ENCODE data around the gene MGLL.
A peak's percentile ranks its signal among the peaks of the same experiment; 100 is the strongest.
"Not testable (repeated sequence)": the region's sequence is repeated elsewhere in the genome, so short reads cannot be mapped to it uniquely, and the experiment has no call there.

Gene MGLL

DNA sequence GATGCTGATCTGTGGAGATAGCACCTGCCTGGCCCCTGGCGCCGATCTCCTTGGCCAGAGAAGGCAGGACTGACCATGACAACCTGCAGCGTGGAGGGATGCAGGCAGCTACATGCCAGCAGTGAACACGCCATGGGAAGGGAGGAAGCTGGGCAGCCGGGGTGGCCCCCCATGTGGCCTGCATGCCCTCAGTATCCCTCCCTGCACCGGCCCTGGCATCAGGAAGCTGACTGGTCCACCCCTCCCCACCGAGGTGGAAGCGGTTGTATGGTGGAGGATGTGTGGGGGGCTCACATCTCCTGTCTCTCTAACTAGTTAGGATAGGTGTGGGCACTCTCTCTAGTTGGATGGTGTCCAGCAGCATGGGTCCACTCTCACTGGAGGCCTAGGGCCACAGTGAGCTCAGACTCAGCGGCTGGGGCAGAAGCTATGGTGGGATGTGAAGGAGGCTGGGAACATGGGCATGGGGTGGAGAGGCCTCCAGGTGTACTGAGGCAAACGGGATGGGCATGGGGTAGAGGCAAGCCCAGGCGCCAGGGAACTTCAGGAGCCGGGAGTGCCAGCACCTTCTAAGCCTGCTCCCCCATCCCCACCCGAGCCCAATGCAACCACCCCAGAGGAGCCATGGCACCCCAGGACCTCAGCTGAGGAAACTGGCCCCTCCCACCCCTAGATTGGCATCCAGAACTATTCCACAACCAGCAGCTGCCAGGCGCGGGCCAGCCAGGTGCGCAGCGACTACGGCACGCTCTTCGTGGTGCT lies 151.4 kb downstream of the MGLL start:
- no peak for DNase-seq

DNA sequence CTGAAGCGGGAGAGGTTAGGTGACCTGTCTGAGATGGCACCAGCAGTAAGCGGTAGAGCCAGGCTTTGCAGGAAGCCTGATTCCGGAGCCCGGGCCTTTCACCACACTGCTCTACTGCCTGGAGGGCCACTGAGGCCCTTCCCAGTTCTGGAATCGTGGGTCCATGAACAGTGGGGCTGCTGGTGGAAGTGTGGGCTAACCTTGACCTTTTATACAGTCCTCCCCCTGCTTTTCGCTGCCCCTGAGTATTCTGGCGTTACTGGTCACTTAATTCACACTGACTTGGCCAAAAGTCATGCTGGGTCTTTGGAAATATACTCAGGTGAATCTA lies 152.1 kb downstream of the MGLL start:
- DNase-seq, result no peak

DNA sequence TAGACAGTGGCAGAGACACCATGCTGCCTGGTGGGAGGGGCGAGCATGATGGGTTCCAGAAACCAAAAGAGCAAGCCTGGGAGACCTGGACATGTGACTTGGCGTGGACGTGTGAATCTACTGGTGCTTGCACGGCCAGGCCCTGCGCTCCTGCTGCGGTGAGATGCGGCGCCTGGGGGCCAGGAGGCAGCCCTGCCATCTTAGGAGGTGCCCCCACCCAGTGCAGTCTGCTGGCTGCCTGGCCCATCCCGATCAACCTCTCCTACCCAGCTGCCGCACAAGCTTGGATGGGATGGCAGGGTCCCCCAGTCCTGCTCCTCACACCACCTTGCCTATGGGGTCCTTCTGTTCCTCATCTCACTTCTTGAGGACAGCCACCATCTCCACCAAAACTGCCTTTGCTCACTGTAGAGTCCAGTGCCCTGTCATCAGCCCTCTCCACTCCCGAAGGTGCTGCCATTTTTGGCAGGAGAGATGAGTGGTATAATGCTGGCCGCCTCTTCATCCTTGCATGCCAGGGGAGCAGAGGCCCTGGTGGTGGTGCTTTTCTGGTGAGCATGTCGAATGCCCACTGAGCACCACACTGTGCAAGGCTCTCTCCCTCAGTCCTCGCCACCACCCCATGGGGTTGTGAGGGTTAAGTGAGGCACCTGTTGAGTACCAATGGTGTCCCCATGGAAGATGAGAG lies 152.6 kb downstream of the MGLL start:
- no peak for DNase-seq

DNA sequence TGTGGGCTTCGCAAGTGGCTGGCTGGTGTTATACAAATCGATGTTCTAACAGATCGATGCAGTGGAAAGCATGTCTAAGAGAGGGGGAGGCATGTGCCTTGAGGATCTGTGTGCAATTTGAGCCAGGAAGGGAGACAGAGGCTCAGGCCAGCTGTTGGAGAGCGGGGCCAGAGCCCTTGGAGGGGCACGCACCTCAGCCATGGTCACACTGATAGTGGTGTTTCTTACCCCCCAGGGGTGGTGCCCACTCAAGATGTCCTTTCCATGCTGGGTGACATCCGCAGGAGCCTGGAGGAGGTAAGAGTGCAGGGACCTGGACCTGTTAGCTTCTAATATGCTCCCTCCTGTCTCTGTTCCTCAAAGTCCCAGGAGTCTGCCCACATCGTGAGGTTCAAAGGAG lies 153.4 kb downstream of the MGLL start:
- DNase-seq, result no peak

DNA sequence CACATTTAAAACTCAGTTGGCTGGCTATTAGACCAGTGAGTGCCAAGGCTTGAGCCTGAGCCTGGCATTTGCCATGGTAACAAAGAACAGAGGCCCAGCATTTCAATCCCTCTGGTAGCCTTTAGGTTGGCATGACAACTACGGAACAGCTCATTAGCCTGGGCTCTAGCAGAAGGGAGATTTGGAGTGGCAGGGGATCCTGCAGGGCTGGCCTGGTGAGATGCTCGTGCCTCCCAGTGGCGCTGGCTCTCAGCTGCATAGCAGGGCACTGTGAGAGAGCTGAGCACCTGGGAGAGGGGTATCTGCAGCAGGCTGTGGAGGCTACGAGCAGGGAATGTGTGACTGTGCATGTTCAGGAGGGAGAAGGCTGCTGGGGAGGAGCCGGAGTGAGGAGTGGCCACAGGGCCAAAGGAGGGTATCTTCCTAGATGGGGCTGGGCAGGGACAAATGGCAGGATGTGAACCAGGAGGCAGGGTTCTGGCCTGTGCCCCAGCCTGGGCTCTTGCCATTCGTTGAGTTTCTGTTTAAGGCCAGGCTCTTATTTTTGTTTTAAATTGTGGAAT lies 155.1 kb downstream of the MGLL start:
- DNase-seq, result peak; percentile 57

DNA sequence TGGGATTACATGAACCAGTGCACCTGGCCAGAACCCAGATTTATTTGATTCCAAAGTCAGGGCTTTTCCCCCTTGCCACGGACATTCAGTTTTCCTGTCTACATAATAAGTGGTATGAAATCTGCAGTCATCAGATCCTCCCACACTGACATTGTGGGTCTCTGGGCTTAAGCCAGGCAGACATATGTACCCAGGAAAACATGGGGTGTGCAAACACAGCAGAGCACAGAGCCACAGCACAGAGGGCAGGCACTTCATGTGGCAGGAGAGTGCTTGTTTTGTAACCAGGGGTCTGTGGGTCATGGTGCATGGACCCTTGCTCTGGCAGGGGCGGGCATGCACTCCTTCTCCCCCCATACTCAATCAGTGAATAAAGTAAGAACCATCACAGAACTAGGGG lies 155.6 kb downstream of the MGLL start:
- DNase-seq, result no peak

DNA sequence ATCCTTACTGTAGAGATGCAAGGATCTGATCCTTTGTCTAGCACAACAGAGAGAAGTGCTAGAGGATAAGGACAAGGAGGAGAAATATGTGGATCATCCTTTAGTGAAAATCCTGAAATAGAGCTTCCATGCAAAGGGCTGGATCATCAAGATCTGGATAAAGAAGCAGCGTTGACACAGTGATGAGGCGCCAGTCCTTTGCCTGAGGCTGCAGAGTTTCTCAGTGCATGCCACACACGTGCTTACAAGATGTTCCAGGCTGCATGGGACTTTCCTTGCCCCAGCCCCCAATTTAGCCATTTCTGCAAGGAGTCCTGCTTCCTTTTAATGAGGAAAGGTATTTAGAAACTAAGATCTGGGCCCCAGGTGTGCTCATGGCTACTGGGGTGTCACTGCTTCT lies 156.7 kb downstream of the MGLL start:
- DNase-seq, result no peak

DNA sequence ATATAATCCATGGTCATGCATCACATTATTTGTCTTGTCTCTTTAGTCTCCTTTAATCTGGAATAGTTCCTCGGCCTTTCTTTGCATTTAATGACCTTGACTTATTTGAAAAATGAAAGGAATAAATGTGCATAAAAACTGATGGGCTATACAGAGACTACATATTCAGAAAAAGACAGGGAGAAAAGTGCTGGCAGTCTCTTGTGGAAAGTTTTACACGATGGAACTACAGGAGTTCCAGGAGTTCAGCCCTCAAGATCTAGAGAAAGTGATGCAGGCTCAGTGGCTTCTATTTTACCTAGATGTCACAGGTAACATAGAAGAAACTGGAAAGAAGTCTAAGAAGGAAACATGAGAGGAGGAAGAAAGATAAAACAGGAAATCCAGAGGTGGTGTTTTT lies 157.2 kb downstream of the MGLL start:
- DNase-seq, result no peak

DNA sequence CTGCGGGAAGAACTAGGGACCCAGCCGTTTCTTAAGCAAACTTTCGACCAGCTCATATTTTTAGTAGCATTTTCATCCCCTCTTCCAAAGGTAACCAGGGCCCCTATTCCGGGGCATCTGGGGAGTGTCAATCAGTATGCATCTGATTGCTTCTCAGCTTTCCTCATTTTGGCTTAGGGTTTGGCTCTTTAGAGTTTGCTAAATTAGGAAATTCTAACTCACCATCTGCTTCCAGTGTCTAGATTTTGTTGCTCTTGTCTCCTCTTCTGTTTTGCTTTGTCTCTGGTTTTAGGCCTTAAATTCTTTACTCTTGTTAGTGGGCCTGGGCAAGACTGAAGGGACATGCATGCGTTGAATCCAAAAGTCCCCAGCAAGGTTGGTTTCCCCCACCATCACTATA lies 159.2 kb downstream of the MGLL start:
- DNase-seq, result no peak

DNA sequence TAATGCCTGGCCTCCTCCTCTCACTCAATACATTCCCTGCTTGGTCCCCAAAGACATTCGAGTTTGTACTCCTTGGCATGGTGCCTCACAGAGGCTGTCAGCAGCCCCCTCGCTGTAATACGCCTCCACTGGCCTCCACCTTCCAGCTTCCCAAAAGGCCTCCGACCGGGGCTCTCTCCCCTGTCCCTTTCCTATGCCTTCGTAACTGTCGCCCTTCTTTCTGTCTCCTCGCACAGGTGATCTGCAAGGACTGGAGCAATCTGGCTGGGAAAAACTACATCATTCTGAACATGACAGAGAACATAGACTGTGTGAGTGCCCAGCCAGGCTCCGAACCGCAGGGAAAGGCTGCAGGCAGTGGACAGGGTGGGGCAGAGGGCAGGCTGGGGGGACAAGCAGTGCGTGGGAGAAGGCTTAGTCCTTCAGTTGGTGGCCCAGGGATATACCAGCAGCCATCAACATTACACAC lies 160.3 kb downstream of the MGLL start:
- DNase-seq, result no peak

DNA sequence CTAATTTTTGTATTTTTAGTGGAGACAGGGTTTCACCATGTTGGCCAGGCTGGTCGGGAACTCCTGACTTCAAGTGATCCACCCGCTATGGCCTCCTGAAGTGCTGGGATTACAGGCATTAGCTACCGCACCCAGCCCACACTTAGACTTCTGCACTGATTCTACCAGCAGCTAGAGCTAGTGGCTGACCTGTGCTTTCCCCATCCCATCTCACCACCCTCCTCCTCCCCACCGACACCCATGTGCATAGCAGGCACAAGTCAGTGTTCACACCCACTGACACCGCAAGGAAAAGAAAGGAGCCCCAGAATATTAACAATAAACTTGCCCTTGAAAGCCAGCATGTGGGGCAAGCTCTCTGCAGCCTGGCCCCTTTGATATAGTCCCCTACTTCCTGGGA lies 160.7 kb downstream of the MGLL start:
- no peak for DNase-seq

DNA sequence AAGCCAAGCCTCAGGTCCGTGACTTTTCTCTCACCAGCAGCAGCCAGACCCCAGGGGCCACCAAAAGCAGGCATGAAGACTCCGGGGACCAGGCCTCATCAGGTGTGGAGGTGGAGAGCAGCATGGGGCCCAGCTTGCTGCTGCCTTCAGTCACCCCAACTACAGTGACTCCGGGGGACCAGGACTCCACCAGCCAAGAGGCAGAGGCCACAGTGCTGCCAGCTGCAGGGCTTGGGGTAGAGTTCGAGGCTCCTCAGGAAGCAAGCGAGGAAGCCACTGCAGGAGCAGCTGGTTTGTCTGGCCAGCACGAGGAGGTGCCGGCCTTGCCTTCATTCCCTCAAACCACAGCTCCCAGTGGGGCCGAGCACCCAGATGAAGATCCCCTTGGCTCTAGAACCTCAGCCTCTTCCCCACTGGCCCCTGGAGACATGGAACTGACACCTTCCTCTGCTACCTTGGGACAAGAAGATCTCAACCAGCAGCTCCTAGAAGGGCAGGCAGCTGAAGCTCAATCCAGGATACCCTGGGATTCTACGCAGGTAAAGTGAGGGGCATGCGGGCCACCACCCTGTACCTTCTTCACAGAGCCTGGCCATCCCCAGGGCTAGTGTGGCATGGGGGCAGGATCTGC lies 161.6 kb downstream of the MGLL start:
- DNase-seq, result no peak

DNA sequence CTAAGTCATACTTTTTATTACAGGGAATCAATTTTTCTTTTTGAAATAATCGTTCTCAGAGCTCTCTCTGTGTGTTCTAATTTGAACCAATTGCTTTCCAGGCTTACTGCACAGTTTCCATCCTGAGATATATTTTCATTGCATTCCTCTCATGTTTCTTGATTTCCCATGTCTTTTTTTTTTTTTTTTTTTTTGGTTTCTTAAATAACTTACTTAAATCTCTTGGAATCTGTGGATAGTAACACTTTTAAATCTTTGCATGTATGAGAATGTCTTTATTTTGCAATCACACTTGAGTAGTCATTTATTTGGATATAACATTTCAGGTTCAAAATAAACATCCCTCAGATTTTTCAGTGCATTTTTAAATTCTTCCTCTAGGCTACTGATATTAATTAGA lies 164.1 kb downstream of the MGLL start:
- DNase-seq, result no peak

DNA sequence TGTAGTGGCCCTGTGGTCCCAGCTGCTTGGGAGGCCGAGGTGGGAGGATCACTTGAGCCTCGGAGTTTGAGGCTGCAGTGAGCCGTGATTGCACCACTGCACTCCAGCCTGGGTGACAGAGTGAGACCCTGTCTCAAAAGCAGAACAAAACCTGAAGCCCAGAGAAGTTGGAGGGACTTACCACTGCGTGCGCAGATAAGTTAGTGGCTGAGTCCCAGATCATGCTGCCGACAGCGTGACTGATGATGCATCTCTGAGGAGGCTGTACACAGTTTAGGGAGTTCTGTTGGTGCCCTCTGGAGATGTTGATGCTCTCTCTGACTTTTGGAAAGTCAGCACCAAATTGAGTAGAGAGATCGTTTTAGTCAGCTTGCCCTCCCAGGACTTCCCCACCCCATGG lies 165.4 kb downstream of the MGLL start:
- DNase-seq, result no peak

DNA sequence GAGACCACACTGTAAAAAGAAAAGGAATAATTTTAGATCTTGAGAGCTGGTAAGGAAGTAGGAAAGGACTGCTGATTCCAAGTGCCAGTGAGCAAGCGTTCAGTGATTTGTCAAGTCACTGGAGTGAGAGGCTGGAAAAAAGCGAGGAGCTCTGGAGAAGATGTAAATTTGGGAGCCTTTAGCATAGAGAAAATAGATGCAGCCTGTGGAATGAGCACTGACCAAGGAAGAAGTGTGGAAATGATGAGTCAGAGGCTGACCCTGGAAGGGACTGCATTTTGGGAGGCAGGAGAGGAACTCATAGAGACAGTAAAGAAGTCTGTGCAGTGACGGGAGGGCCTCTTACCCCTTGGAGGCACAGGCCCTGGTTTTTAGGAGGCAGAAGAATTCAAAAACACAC lies 166.7 kb downstream of the MGLL start:
- DNase-seq, result no peak

DNA sequence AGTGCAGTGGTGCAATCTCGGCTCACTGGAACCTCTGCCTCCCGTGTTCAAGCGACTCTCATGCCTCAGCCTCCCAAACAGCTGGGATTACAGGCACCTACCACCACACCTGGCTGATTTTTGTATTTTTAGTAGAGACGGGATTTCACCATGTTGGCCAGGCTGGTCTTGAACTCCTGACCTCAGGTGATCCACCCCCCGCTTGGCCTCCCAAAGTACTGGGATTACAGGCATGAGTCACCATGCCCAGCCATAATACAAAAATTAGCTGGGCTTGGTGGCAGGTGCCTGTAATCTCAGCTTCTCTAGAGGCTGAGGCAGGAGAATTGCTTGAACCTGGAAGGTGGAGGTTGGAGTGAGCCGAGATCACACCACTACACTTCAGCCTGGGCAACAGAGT lies 167.3 kb downstream of the MGLL start:
- DNase-seq, result not testable (repeated sequence)

DNA sequence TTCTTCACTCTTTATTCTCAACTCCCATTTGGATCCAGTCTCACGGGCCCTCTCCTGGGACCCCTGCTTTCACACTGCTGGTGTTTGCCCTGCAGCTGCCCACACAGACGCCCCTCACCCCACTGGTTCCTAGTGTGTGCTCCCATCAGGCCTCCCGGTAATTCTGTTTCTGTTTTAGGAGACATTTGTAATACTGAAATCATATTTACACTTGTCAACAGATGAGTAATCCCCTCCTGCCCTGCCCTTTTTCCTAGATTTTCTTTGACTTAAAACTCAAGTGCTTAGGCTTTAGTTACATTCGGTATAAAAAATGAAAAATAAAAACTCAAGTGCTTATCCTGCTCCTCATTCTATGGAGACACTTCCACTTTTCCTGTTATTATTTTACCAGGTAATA lies 167.9 kb downstream of the MGLL start:
- DNase-seq, result no peak

DNA sequence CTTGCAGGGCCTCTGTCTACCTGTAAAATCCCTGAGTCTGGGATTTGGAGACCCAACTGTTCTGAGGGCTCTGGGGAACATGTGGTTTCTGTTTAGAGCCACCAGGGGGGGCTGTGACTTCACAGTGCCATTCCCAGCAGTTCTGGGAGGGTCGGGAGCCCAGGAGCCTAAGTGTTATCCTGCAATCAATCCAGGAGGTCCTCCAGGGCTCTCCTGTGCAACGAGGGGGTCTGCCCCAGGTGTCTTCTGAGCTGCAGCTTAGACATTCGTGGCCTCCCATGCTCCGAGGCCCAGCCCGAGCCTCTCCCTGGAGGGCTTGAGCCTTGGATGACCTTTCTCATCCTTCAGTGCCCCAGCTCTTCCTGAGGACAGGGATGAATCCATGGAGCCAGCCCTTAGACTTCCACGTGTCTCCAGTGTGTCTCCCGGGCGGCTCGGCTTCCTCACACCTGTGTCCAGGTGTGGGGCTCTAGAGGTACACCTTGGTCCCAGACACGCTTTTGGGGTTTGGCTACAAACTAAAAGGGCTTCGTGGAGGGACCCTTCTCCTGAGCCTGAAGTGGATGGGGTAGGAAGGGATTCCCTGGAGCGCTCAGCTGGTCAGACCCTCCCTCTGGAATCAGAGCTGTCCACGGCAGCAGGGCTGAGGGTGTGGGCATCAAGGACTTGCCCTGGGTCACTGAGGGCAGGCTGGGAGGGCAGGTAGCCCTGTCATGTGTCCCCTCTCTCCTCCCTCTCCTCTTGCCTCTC lies 169.9 kb downstream of the MGLL start:
- peak; percentile 57 for DNase-seq

DNA sequence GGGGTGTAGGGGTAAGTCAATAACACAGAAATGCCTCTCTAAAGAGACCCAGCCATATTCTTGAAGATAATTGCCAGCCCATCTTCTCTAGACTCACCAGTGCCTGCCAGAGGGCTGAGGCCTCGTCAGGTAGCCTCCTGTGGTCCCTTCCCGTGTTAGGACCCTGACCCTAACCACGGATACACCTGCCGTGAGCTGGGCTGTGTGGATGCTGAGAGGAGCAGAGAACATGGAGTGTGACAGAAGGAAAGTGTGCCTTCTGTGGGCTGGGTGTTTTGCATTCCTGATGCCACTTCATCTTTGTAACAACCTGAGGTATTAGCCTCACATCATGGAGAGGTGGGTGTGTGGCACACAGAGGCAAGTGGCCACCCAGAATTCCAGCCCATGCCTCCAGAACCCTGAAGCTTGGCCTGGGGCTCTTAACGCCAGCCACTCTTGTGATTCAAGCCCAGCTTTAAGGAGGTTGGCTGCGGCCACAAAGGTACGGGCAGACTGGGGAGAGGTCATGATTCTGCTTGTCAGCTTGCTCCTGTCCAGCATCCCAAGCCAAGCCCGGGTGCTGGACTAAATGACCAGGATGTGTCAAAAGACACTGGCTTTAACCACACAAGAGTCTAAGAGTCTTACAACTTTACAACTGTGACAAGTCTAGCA lies 170.7 kb downstream of the MGLL start:
- no peak for DNase-seq

DNA sequence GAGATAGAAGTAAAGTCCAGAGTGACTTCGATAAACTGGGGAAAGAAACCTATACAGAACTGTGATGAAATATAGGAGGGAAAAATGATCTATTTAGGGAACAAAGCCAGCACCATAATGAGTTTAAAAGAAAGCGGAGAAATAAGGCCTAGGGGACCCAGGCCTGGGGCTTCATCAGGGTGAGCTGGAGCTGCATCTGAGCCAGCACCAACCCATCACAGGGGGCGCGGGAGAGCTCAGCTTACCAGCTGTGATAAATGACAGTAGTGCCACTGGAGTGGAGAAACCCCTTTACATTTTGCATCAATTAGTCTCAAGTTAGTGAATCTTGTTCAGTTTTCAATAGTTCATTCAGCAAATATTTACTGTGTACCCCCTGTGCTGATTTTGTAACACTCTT lies 172.1 kb downstream of the MGLL start:
- DNase-seq, result no peak

DNA sequence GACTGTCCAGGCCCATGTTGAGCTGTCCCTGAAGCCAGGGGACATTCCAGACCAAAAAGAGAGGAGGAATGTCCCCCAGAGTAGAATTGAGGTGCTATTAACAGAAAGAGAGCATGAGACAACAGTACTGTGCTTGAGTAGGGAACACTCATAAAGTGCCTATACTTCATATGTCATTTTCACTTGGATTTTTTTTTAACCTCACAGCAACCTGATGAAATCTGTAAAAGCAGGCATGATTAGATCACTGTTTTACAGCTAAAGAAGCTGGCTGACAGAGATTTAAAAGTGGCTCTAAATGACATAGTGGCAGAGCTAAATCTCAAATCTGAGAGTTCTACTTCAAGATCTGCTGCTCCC lies 174.5 kb downstream of the MGLL start:
- no peak for DNase-seq

DNA sequence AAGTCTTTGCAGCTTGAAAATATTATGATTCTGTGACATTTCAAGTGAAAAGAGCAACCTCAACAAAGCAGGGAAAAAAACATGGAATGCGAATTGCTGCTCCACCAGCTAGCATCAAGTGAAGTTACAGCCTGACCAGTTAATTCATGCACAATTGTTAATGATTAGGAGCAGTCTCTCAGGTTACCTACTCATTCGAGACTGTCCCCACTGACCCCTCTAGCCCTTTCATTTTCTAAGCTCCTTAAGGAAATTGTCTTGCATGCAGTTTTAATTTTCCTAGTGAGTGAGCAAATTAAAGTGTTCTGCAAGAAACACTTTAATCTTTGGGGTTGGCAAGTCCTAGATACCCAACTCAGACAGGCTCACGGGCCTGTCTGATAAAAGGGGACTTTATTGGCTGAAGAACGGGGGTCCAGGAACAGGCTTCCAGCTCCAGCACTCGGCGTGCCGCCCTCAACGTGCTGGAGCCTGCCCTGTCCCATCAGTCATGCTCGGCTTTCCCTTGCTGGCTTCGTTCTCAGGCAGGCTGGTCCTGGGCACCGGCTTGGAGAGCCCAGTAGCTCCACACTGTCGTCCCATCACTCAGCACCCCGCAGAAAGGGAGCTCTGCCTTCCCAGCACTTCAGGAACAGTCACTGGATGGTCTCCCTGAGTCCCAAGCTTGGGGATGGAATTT lies 175.0 kb downstream of the MGLL start:
- DNase-seq, result no peak
